DMS153 (cell line): ENCODE data around the gene VCAM1.

Source experiments
- DNase-seq: peaks from one replicate; lab custom pipeline; 2025; lab: John Stamatoyannopoulos, UW

Gene VCAM1

DNA sequence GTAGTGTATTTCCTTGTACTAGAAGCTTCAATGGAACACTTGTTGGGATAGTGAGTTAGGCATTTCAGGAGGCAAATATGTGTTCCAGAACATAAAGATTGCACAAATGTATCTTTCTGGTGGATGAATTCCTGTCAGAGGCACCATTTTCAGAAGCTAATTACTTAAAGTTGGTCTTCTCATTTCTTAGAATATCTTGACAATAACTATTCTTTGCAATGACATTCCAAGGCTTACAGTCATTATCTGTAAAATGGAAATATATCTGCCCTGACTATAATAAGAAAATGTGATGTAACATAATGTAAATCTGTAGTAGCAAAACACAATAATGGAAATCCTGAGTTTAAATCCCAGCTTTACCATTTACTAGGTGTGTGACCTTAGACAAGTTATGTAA is 2.7 kb downstream of the VCAM1 start:
- no peak for DNase-seq

DNA sequence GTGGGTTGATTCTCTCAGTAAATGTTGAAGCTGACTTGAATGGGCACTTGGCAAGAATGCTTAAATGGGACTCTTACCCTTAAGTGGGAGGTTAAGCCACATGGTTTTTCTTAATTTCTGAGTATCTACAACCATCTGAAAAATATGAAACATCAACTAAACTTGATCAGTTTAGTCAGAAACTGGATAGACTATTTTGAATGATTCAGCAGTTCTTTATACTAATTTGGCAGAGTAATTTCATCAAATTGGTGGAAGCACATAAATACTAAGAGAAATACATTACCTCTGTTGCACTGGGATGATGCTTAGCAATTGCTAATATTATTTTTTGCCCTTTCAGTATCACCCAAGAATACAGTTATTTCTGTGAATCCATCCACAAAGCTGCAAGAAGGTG is 4.7 kb downstream of the VCAM1 start:
- DNase-seq: no peak

DNA sequence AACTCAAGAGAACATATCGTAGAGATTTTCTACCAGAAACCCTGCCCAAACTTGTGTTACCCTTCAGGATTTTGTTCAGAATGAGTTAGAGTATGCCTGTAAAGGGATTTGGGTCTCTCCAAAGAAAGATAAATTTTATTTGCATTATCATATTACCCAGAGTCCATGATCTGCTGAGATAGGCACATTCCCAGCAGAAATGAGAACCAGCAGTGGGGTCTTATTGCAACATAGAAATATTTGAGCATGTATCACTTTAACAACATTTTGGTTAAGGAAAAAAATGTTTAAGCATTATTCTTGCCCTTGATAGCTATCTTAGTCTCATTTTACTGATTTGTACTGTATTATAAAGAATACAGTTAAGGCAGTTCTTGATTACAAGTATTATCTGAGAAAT is 10.6 kb downstream of the VCAM1 start:
- no peak for DNase-seq

DNA sequence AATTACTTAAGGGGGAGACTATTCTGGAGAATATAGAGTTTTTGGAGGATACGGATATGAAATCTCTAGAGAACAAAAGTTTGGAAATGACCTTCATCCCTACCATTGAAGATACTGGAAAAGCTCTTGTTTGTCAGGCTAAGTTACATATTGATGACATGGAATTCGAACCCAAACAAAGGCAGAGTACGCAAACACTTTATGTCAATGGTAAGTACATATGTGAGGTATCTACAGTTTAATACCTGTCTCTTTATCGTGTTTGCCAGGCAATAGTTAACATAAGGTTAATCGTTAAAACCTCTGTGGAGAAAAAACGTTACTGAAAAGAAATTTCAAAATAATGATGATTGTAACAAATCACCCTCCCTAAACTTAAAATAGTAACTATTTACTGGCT is 11.8 kb downstream of the VCAM1 start:
- no peak for DNase-seq

DNA sequence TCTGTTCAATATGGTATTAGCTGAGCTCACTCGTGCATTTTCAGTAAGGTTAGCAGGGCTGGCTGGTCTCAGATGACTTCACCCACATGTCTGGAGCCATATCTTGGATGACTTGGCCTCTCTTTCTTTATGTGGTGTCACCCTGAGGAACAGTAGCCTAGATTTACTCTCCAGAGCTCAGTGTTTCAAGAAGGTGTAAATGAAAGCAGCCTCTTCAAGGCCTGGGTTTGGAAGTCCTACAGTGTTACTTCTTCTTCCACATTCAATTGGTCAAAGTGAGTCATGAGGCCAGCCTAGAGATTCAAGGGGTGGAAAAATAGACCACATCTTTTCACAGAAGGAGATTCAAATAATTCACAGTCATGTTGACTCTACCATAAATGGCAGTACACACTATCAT is 12.2 kb downstream of the VCAM1 start:
- no peak for DNase-seq

DNA sequence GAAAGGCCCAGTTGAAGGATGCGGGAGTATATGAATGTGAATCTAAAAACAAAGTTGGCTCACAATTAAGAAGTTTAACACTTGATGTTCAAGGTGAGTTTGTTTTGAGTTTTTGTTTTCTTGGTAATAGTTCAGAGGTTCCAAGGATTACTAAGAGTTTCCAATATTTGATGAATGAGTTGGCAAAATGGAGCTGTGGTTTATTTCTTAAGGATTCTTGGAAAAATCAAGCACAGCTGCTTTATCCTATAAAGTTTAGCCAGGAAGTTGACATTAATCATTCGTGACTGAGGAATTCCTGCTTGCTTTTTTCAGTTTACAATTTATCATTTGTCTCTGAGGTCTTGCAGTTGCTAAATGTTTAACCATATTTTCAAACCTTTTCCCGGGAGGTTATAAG is 15.1 kb downstream of the VCAM1 start:
- DNase-seq: no peak

DNA sequence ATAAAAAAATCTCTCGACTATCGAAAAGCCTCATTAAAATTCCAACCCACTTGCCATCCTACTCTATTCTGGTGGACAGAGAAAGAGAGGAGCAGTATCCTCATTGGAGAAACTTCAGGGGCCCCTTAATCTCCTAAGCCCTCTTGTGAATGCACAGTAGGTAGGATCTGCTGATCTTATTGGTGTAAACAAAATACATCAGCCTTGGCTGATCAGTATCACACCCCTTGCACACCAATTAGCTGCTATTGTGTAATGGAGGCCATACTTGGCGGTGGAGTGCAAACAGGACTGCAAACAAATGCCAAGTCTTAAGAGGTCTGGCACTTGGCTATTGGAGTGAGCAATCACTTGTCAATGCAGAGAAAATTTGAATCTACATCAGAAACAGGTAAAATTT is 15.7 kb downstream of the VCAM1 start:
- DNase-seq: no peak

DNA sequence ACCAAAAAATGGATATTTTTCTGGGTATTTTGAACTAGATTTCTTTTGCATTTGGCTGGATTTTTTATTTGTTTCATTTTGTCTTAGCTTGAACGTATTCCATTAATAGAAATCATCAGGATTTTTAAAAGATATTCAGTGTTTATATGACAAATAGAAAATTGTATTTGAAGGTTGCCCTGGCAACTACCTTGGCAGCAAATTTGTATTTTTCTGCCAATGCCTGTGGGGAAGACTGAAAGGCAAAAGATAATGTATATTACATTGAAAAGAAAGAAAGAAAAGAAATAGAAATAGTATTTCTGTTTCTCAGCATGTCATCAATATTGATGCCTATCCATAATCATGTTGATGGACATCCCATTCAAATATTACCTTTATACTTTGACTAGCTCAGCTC is 16.8 kb downstream of the VCAM1 start:
- no peak for DNase-seq

DNA sequence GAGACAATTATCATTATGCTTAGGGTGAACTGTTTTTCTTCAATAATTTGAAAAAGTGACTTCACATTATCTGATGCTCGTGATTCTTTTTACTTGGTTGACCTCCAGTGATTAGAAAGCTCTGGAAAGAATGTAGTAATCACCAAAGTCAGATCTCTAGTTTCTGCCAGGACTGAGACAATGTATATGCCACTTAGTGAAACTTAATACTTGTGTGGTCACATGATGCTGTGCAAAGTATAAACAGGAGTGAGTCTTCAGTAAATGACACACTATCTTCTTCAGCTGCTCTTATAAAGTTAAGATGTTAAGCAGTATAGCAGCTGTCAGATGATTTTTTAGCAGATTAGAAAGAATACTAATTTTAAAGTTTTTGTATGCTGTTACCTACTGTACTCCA is 17.2 kb downstream of the VCAM1 start:
- DNase-seq: no peak

DNA sequence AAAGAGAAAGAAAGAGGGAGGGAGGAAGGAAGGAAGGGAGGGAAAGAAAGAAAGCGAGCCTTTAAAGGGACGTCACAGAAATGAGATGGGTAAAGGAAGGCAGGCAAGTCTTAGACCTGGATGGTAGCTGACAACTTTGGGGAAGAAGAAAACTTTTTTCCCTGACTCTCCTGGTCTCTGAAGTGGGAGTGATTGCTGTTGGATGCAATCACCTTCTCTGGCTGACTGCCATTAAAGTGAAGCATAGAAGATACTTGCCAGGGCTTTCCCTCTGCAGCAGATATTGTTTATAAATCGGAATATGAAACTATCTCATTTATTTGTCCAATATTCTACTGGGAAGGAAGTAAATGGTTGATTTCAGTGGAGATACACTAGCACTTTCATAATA is 27.0 kb downstream of the VCAM1 start:
- no peak for DNase-seq

DNA sequence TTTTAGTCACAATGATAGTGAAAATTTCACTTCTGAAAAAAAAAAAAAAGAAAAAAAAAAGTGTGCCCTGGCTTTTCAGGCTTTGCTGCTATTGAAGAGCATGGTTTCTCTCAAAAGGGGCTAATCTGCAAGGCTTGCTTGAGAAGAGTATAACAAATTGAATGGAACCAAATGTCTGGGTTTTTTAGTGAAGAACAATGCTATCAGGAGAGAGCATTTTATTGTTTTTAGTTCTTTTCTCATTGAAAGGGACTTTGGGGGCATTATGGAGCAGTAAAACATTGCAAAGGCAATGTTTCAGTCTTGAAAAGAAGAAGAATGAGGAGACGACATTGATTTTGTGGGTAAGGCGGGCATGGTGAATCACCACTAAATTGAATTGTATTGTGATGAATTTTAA is 28.2 kb downstream of the VCAM1 start:
- no peak for DNase-seq

DNA sequence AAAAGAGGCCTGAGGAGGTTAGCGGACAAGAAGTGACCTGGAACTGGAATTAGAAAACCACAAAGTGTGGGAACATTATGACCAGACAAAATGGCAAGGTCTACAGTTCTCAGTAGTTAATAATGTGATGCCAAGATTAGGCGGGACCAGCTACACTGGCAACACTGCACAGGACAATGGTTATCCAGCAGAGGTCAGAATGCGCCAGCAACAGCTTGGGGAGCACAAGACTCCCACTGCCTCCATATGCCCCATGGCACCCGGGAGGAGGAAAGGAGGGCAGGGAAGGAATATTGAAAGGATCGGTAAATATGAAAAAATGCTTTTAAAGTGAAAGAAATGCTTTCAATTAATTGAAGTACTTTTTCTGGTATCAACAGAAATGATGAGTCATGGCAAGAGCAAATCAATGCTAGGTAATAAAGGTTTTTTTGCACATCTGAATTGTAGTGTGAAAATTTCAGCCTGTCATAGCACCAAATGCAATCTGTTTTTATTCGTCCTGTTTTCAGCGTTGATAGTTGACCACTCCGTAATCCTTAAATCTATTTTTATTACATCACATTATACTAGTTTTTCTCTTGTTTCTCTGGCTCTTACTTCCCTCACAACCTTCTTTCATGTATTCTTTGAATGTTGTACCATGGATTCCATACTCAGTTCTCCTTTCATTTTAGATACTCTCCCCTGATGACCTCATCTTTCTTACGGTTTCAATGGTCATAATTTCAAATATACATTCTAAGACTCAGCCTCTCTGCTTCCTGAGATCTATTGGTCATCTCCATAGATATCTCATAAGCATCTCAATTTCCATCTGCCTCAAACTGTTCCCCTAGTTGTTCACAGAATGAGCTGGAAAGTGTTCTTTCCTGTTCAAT is 30.7 kb downstream of the VCAM1 start:
- DNase-seq: no peak

DNA sequence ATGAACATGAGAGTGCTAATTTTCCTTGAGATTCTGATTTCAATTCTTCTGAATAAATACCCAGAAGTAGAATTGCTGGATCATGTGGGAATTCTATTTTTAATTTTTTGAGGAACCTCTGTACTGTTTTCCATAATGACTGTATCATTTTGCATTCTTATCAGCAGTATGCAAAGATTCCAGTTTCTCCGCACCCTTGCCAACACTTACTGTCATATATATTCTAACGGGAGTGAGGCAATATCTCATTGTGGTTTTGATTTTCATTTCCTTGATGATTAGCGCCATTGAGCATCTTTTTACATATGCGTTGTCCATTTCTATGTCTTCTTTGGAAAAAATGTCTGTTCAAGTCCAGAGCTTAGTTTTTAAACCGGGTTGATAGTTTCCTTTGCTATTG is 33.2 kb downstream of the VCAM1 start:
- DNase-seq: no peak

DNA sequence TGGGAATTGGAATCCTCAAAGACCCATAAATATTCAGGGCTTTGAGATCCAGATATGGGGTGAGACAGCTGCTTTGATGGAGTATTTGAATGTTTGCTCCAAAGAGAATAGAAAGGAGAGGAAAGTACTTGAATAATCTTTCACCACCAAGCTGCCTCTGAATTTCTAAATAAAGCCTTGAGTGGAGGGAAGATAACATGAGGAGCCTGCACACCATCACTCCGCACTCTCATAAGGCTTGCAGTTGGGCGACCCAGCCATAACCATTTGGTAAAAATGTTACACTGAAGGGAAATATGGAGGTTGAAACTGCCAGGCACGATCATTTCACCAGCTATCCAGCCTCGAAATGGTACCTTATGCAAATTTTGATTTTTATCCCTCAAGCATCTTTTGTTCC is 38.4 kb downstream of the VCAM1 start:
- no peak for DNase-seq

DNA sequence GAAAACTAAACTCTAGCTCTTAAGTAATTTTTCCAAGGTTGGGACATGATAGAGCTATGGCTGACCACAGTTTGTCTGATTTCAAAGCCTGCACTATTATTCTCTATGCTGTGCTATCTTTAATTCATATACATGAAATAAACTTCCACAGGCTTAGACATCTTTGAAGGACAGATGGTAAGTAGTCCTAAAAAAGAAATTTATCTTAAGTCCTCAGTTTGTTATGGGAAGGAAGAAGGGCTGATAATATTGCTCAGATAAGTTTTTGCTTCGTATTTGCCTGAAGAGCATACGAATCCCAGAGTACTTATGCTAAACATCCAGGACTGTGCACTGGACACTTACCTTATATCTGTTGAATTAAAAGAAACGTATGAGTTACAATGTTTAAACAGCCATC is 39.6 kb downstream of the VCAM1 start:
- DNase-seq: no peak

DNA sequence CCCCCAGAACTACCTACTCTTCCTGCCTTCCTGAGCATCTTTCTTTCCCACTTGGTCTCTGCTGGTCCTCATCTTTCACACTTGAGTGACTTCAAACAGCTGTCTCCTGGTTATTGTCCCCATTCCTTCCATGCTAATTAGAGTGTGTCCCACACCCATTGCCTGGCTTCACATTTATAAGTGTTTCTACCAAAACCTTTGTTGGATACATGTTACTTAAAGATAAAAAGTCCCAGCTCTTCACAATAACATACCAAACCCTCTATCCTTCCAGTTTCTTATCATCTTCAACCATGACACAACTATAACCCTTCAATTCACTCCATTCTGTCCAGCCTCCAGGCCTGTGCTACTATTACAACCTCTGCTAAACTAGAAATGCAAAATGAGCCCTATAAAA is 41.0 kb downstream of the VCAM1 start:
- no peak for DNase-seq

DNA sequence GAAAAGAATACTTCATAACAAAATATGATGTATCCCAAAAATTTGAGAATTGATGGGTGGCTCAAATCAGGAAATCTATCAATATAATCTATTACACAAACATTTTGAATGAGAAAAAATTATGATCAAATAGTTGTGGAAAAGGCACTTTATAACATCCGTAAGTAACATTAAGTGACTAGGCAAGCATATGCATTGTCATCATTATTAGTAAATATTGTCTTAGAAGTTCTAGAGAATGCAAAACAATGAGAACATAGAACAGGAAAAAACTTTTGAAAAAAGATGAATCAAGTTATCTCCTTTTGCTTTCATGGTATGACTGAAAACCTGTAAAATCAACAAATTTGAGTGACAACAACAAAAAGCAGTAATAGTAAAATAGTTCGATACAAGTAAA is 42.9 kb downstream of the VCAM1 start:
- DNase-seq: no peak

DNA sequence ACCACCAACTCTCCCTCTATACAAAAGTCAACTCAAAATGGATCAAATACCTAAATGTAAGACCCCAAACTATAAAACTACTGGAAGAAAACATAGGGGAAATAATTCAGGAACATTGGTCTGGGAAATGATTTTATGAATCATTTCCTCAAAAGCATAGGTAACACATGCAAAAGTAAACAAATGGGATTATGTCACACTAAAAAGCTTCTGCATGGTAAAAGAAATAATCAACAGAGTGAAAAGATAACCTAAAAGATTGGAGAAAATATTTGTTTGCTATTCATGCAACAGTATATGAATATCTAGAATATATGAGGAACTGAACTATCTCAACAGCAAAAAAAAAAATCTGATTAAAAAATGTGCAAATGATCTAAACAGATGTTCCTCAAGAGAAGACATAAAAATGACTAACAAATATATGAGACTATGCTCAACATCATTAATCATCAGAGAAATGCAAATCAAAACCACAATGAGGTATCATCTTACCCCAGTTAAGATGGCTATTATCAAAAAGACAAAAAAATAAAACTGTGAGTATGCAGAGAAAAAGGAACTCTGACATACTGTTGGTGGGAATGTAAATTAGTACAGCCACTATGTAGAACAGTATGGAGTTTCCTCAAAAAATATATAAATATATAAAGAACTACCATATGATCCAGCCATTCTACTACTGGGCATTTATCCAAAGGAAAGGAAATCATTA is 47.8 kb downstream of the VCAM1 start:
- no peak for DNase-seq

DNA sequence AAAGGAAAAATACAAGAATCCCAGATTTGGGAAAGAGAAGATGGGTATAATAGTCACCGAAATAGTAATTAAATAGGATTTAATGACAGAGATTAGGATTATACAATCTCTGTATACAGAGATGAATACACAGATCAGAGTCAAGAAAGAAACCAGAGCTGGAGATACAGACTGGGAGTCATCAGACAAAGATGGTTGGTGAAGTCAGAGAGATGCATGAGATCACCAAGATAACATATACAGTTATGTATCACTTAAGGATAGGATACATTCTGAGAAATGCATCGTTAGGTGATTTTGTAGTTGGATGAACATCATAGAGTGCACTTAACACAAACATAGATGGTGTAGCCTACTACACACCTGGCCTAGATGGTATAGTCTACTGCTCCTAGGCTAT is 49.8 kb downstream of the VCAM1 start:
- DNase-seq: no peak

DNA sequence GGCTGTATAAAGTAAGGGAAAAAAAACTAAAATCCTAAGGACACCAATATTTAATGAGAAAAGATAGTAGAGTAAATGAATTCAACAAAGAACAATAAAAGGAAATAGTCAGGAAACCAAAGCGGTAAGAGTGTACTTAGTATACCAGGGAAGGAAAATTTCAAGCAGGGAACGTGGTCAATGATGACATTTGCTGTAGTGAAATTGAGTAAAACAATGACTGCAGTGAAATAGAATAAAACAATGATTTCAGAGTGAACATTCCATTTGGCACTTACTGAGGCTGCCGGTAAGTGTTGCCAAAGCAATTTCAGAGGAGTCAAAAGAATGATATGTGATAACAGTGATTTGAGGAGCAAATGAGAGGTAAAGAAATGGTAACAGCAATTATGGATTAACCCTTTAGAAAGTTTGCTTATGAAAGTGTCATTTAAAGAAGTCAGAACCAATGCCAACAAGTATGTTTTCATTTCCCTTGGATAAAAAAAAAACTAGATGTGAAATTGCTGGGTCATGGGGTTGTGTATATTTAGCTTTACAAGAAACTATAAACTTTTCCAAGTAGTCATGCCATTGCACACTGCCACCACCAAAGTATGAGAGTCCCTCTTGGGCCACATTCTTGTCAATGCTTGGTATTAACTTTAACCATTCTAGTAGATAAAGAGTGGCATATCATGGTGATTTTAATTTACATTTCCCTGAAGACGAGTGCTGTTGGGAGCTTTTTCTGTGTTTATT is 50.5 kb downstream of the VCAM1 start:
- DNase-seq: no peak

DNA sequence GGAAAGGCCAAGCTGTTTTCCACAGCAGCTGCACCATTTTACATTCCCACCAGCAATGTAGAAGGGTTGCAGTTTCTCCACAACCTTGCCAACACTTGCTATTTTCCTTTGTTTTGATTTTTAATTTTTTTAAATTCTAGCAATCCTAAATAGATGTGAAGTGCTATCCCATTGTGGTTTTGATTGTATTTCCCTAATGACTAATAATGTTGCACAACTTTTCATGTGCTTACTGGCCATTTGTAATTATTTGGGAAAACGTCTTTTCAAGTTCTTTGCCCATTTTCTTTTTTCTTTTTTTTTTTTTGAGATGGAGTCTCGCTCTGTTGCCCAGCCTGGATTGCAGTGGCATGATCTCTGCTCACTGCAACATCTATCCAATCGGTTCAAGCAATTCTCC is 53.9 kb downstream of the VCAM1 start:
- DNase-seq: no peak

DNA sequence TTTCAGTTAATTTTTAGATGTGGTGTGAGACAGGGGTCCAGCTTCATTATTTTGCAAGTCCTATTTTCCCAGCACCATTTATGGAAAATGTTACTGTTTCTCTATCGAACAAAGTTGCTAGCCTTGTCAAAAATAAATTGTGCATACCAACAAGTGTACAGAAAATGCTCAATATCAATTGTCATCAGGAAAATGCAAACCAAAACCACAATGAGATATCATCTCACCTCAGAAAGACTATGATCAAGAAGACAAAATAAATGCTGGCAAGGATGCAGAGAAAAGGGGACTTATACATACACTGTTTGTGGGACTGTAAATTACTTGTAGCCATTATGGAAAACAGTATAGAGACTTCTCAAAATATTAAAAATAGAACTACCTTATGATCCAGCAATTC is 54.8 kb downstream of the VCAM1 start:
- DNase-seq: no peak

DNA sequence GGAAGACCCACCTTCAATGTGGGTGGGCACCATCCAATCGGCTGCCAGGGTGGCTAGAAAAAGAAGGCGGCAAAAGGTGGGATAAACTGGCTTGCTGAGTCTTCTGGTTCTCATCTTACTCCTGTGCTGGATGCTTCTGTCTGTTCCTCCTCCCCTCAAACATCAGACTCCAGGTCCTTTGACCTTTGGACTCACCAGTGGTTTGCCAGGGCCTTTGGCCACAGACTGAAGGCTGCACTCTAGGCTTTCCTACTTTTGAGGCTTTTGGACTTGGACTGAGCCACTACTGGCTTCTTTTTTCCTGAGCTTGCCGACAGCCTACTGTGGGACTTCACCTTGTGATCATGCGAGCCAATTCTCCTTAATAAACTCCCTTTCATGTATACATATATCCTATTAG is 55.9 kb downstream of the VCAM1 start:
- DNase-seq: no peak
